ENCODE data around the gene SEC24B. TPM values are rescaled to one million over a fixed set of nuclear protein-coding genes. Genes with fewer than 3 reads are reported as not detected.

Gene SEC24B
- total RNA-seq, 2 donors from 2014 or later = 42.5 to 48.6 TPM

DNA sequence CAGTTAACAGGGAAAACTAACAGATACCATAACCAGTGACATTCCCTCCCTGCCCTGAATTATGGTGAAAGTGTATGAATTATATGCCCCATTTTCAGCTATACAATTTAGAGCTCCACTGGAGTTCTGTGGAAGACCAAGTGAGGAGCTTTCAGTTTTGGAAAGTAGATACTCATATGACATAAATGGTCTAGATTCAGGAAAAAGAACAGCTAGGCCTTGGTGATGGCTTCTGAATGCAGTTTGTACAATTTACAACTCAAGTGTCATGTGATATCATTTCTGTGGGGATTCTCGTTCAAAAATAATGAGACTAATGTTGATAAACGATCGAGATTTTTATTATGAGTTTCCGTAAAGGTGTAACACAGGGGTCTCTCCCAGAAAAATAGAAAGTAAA, 8.2 kb upstream of the SEC24B start:
- Histone ChIP-seq H3K27ac (ENCODE audit: low read depth, low read length) (no peak overlapping the region), H3K27me3 (ENCODE audit: control insufficient read depth, insufficient read depth, low read length, poor library complexity, severe bottlenecking) (no peaks in the 10 kb centered on the region), H3K9me3 (ENCODE audit: control insufficient read depth, low read length) (no peaks in the 10 kb centered on the region), H3K4me1 (ENCODE audit: control insufficient read depth, insufficient read depth, low read length) (peaks cover 10% of the 10 kb centered on the region), H3K36me3 (ENCODE audit: control insufficient read depth, insufficient read depth, low read length) (peaks cover 7% of the 10 kb centered on the region), H3K9ac (ENCODE audit: extremely low read depth, low read length, poor library complexity, severe bottlenecking) (no peak overlapping the region), H3K4me3 (ENCODE audit: low read length) (no peak overlapping the region)
- TF ChIP-seq, protein P1, sequence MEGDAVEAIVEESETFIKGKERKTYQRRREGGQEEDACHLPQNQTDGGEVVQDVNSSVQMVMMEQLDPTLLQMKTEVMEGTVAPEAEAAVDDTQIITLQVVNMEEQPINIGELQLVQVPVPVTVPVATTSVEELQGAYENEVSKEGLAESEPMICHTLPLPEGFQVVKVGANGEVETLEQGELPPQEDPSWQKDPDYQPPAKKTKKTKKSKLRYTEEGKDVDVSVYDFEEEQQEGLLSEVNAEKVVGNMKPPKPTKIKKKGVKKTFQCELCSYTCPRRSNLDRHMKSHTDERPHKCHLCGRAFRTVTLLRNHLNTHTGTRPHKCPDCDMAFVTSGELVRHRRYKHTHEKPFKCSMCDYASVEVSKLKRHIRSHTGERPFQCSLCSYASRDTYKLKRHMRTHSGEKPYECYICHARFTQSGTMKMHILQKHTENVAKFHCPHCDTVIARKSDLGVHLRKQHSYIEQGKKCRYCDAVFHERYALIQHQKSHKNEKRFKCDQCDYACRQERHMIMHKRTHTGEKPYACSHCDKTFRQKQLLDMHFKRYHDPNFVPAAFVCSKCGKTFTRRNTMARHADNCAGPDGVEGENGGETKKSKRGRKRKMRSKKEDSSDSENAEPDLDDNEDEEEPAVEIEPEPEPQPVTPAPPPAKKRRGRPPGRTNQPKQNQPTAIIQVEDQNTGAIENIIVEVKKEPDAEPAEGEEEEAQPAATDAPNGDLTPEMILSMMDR (conservative IDR thresholded peaks at IDR 0.05) = no peak
- Mint-ChIP-seq H3K4me3 (no peak overlapping the region), H3K36me3 (ENCODE audit: low read depth) (peaks cover 7% of the 10 kb centered on the region), H3K9me3 (no peaks in the 10 kb centered on the region), H3K27me3 (ENCODE audit: insufficient read depth) (no peaks in the 10 kb centered on the region), H3K27ac (no peak overlapping the region), H3K4me1 (peaks cover 13% of the 10 kb centered on the region)
- DNase-seq = no peak
- WGBS, 2 experiments (ENCODE audit: insufficient coverage in 1 of 2, insufficient read length in 1 of 2) = 97 to 98% methylated on average over 3 to 4 of the region's 4 CpGs

DNA sequence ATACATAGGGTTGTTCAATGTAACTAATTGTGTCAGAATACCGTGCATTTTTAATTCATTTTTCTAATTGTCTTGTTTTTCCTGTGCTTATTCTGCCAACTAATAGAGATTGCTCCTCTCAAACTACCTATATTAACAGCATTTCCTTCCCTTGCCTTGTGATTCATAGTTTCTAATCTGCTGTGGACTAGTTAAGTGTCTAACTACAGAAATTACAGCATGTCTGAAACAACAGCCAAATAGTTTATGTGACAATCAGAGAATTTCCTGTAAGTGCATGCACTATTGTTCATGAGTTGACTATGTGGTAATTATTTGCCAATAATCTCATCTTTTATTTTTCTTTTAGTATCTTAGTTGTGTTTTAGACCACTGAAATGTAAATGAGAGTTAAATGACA, 4.1 kb upstream of the SEC24B start:
- Histone ChIP-seq H3K27ac (ENCODE audit: low read depth, low read length) (no peak overlapping the region), H3K4me1 (ENCODE audit: control insufficient read depth, insufficient read depth, low read length) (no peaks in the 10 kb centered on the region), H3K4me3 (ENCODE audit: low read length) (no peak overlapping the region), H3K36me3 (ENCODE audit: control insufficient read depth, insufficient read depth, low read length) (peaks cover 9% of the 10 kb centered on the region), H3K9ac (ENCODE audit: extremely low read depth, low read length, poor library complexity, severe bottlenecking) (no peak overlapping the region), H3K27me3 (ENCODE audit: control insufficient read depth, insufficient read depth, low read length, poor library complexity, severe bottlenecking) (no peaks in the 10 kb centered on the region), H3K9me3 (ENCODE audit: control insufficient read depth, low read length) (no peaks in the 10 kb centered on the region)
- H3K9me3 Mint-ChIP-seq = no peaks in the 10 kb centered on the region
- TF ChIP-seq, protein P1 (conservative IDR thresholded peaks at IDR 0.05) = no peak
- H3K36me3 Mint-ChIP-seq (ENCODE audit: low read depth) = peaks cover 10% of the 10 kb centered on the region
- WGBS, 2 experiments (ENCODE audit: insufficient coverage in 1 of 2, insufficient read length in 1 of 2) = 100% methylated on average over 1 of the region's 1 CpG
- no peak overlapping the region for H3K27ac Mint-ChIP-seq
- DNase-seq = no peak
- no peaks in the 10 kb centered on the region for H3K27me3 Mint-ChIP-seq (ENCODE audit: insufficient read depth)
- H3K4me3 Mint-ChIP-seq = no peak overlapping the region
- peaks cover 13% of the 10 kb centered on the region for H3K4me1 Mint-ChIP-seq

DNA sequence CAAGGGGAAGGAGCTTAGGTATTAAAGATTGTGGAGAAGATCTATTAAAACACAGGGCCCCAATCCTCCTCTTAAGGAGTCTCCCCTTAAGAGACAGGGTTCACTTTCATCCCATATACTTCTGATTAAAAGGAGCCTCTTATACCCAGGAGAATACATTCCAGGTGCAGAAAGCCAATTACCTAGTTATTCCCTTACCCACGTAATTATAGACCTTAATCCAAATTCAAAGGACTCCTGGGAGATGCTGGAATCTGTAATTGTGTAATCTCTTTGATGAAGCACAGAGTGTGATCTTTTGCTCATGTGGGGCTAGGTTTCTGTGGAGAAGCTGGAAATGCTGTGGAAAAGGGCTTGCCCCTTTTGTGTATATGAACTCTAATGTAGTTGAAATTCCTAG, 1.4 kb upstream of the SEC24B start:
- TF ChIP-seq, protein P1 (conservative IDR thresholded peaks at IDR 0.05) = no peak
- H3K4me3 ChIP-seq (ENCODE audit: low read length) = peak overlapping the region; percentile 92
- Mint-ChIP-seq H3K4me3 (peak overlapping the region; percentile 84), H3K4me1 (peaks cover 32% of the 10 kb centered on the region), H3K27ac (no peak overlapping the region), H3K27me3 (ENCODE audit: insufficient read depth) (no peaks in the 10 kb centered on the region), H3K9me3 (no peaks in the 10 kb centered on the region), H3K36me3 (ENCODE audit: low read depth) (peaks cover 10% of the 10 kb centered on the region)
- DNase-seq = no peak
- WGBS, 2 experiments (ENCODE audit: insufficient coverage in 1 of 2, insufficient read length in 1 of 2) = 100% methylated on average over 1 of the region's 1 CpG; no CpG with 5 or more reads in 1 of the 2 experiments
- H3K9ac ChIP-seq (ENCODE audit: extremely low read depth, low read length, poor library complexity, severe bottlenecking) = peak overlapping the region; percentile 85
- no peaks in the 10 kb centered on the region for H3K27me3 ChIP-seq (ENCODE audit: control insufficient read depth, insufficient read depth, low read length, poor library complexity, severe bottlenecking)
- H3K36me3 ChIP-seq (ENCODE audit: control insufficient read depth, insufficient read depth, low read length) = peaks cover 9% of the 10 kb centered on the region
- H3K9me3 ChIP-seq (ENCODE audit: control insufficient read depth, low read length) = no peaks in the 10 kb centered on the region
- no peak overlapping the region for H3K27ac ChIP-seq (ENCODE audit: low read depth, low read length)
- peaks cover 3% of the 10 kb centered on the region for H3K4me1 ChIP-seq (ENCODE audit: control insufficient read depth, insufficient read depth, low read length)

Data from endodermal cell (in vitro differentiated cells).